Activated T-cell treated with anti-CD3 and anti-CD28 coated beads, Interleukin-2, amount 50 U/mL, for 24 hours (primary cell): Measurements from ENCODE around the gene FAM153A.
"Not testable (repeated sequence)": the region's sequence is repeated elsewhere in the genome, so short reads cannot be mapped to it uniquely, and the experiment has no call there.

Source experiments
- DNase-seq: peaks from one replicate; pipeline ENCODE4 v3.0.0-alpha.2; 2020
- H3K27ac Mint-ChIP-seq: 2 replicates; pipeline ENCODE4 v1.8.0; 2020; ENCODE audit warnings: mild to moderate bottlenecking, mixed read lengths
- H3K27me3 Mint-ChIP-seq: 2 replicates; pipeline ENCODE4 v1.8.0; 2020; ENCODE audit warnings: mixed read lengths
- H3K36me3 Mint-ChIP-seq: 2 replicates; pipeline ENCODE4 v1.8.0; 2020; ENCODE audit warnings: low read depth, mixed read lengths
- H3K4me1 Mint-ChIP-seq: 2 replicates; pipeline ENCODE4 v1.8.0; 2020; ENCODE audit warnings: low read depth, mixed read lengths
- H3K4me3 Mint-ChIP-seq: 2 replicates; pipeline ENCODE4 v1.8.0; 2020; ENCODE audit warnings: mild to moderate bottlenecking, moderate library complexity, mixed read lengths
- H3K9me3 Mint-ChIP-seq: 2 replicates; pipeline ENCODE4 v1.8.0; 2020; ENCODE audit warnings: mixed read lengths

The FAM153A gene

GRCh38 chr5:177791649-177792048 lies 8.9 kb upstream of the FAM153A start:
- H3K9me3 Mint-ChIP-seq, DNase-seq, H3K27me3 Mint-ChIP-seq, H3K36me3 Mint-ChIP-seq, H3K4me1 Mint-ChIP-seq, H3K27ac Mint-ChIP-seq, H3K4me3 Mint-ChIP-seq: not testable (repeated sequence)

GRCh38 chr5:177782169-177782568 lies 530 bp downstream of the FAM153A start:
- not testable (repeated sequence) for H3K4me3 Mint-ChIP-seq, H3K9me3 Mint-ChIP-seq, H3K36me3 Mint-ChIP-seq, H3K27ac Mint-ChIP-seq, H3K27me3 Mint-ChIP-seq, DNase-seq, H3K4me1 Mint-ChIP-seq

DNA sequence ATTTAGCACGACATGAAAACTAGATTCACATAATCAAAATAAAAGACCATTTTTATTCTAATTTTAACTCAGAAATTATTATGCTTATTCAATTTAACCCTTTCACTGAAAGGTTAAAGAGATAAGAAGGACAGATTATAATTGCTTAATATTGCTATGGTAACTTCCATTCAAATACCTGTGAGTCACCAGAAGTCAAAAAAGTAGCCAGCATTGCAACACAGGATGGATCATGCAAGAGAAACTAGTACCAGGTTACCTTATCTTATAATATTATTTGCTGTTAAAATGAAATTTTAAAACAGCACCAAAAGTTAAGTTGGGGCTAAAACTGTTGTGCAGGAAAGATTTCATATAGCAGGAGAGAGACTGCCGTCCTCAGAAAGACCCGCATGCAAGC lies 11.5 kb downstream of the FAM153A start:
- H3K27ac Mint-ChIP-seq, H3K36me3 Mint-ChIP-seq, DNase-seq, H3K4me3 Mint-ChIP-seq, H3K4me1 Mint-ChIP-seq, H3K9me3 Mint-ChIP-seq, H3K27me3 Mint-ChIP-seq: not testable (repeated sequence)

GRCh38 chr5:177770646-177771045 lies 12.1 kb downstream of the FAM153A start:
- not testable (repeated sequence) for H3K27me3 Mint-ChIP-seq, H3K4me3 Mint-ChIP-seq, H3K4me1 Mint-ChIP-seq, H3K9me3 Mint-ChIP-seq, DNase-seq, H3K27ac Mint-ChIP-seq, H3K36me3 Mint-ChIP-seq

DNA sequence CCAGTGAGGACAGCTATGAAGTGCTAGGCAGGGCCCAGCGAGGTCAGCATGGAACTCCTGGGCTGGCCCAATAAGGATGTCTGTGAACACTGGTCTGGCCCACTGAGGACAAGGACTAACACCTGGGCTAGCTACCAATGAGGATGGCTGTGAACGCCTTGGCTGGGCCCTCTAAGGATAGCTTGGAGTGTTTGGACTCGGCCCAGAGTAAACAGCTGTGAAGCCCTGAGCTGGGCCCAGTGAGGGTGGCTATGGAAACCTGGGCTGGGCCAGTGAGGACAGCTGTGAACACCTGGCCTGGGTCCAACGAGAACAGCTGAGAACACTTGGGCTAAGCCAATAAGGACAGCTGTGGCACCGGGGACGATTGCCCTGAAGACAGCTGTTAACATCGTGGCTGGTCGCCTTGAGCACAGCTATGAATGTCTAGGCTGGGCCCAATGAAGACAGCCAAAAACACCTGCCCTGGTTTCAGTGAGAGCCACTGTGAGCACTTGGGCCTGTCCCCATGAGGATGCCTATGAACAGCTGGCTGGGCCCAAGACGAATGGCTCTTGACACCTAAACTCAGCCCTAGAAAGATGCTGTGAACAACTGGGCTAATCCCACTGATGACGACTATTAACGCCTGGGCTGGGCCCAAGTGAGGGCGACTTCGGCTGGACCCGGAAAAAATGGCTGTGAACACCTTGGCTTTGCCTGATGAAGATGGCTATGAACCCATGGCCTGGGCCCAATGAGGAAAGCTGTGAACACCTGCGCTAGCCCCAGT lies 18.8 kb downstream of the FAM153A start:
- H3K36me3 Mint-ChIP-seq, H3K4me3 Mint-ChIP-seq, H3K27ac Mint-ChIP-seq, H3K27me3 Mint-ChIP-seq, H3K9me3 Mint-ChIP-seq, DNase-seq, H3K4me1 Mint-ChIP-seq: not testable (repeated sequence)

DNA sequence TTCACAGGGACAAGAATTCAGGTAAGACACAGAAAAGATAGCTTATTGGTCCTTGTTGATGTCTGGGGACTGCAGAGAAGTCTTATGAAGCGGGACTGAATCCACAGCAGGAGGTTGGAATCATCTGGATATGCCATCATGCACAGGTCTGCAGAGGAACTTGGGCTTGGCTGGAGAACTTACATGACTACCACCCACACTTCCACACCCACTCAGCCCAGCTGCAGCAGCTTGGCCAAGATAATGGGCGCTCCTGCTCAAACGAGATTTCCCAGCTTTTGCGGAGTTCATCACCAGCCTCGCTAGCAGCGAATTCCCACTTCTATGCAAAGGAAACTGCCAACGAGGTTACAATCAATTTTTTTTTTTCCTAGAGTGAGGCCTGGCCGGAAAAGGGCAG lies 21.7 kb downstream of the FAM153A start:
- not testable (repeated sequence) for DNase-seq

DNA sequence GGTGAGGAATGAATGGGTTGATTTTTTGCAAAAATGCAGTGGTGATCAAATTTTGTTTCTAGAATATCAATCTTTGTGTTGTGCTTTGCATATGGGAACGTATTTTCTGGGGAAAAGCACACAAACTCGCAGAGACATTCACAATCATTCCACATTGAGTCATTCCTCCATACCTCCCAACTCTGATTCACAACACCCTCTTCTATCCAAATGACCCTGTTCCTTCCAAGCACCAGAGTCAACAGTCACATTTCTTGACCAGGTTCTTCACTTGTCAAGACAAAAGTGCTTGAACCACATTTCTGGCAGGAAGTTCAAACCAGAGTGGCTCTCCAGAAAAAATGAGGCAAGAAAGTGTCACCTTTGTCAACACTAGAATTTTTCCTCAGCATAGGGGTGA lies 35.3 kb downstream of the FAM153A start:
- H3K4me3 Mint-ChIP-seq, H3K27ac Mint-ChIP-seq, H3K27me3 Mint-ChIP-seq, DNase-seq, H3K4me1 Mint-ChIP-seq, H3K36me3 Mint-ChIP-seq, H3K9me3 Mint-ChIP-seq: not testable (repeated sequence)

More for the DNA sequence above, 21.7 kb downstream of the FAM153A start:
- H3K36me3 Mint-ChIP-seq, H3K9me3 Mint-ChIP-seq, H3K4me3 Mint-ChIP-seq, H3K27me3 Mint-ChIP-seq, H3K4me1 Mint-ChIP-seq, H3K27ac Mint-ChIP-seq: not testable (repeated sequence)

DNA sequence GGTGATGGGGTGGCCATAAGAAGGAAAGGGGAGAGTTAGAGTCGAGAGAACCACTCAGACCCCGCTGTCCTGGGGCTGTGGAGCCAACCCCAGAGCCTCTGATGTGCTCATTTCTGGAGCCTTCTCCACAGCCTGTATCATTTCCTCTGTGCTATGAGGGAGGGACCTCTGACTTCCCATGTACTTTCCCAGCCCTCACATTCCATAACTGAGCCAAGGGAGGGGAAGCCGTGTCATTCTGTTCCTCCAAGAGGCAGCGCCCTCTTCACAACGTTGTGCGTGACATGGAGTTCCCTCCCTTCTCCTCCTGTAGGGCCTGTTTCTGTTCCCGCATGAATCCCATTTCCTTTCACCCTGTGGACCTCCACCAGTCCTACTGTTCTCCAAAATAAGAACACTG lies 57.8 kb downstream of the FAM153A start:
- not testable (repeated sequence) for H3K4me1 Mint-ChIP-seq, H3K36me3 Mint-ChIP-seq, H3K4me3 Mint-ChIP-seq, H3K27ac Mint-ChIP-seq, H3K9me3 Mint-ChIP-seq, DNase-seq, H3K27me3 Mint-ChIP-seq

DNA sequence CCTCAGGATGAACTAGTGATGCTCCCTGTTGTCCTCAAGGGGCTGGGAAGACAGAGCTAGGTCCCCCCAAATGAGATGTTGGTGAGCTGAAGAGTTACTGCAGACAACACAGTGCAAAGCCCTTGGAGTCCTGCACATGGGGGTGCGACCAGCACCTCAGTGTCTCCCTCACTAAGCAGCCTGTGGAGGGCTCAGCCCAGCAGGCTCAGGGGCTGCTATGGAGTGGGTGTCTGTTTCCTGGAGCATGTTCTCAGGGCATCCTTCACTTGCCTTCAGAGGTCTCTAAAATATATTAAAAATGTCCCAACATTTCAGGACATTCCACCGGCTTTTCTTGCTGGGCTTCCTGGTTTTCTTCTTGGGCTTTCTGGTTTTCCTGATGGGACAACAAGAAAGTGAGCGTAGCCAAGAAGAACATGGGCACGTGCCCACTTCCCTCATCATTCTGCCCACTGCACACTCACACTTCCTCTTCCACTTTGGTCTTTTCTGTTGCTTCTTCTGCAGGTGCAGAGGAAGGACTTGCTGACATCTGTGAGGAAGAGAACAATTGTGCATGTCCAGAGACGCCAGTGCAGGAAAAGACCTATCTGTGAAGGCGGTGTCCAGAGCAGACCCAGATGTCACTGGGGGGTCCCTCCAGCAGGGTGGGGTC lies 58.7 kb downstream of the FAM153A start:
- not testable (repeated sequence) for H3K36me3 Mint-ChIP-seq, H3K27ac Mint-ChIP-seq, H3K27me3 Mint-ChIP-seq, H3K4me3 Mint-ChIP-seq, H3K9me3 Mint-ChIP-seq, H3K4me1 Mint-ChIP-seq, DNase-seq

DNA sequence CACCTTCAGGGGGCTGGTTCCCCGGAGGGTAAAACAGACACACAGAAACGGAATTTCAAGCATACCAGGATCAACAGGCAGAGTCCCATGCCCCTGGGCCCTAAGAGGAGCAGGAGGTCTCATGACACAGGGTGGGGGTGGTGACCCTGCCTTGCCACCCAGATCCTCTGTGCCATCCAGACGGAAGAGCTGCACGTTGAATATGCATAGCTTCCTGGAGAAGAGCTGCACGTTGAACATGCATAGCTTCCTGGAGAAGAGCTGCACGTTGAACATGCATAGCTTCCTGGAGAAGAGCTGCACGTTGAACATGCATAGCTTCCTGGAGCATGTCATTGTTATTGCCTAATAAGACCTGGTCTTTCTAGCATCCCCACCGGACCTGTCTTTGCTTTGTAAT lies 59.9 kb downstream of the FAM153A start:
- not testable (repeated sequence) for H3K36me3 Mint-ChIP-seq

DNA sequence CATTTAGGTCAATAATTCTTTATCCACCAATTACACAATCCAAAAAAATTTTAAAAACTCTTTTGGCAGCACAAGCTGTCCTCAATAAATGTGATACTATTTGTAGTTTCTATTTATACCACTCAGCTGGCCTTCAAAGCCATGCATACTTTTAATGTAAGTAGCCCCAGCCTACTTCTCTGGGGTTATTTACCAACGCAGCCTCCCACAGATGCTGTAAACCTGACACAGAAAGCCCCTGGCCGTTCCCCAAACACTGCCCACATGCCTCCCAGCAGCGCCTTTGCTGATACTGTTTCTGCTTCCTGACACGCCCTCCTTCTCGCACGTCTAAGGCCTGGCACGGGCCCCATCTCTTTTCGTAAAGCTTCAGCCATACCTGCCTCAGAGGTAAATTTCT lies 62.7 kb downstream of the FAM153A start:
- not testable (repeated sequence) for H3K27ac Mint-ChIP-seq, H3K36me3 Mint-ChIP-seq, H3K27me3 Mint-ChIP-seq, H3K4me3 Mint-ChIP-seq, DNase-seq, H3K4me1 Mint-ChIP-seq, H3K9me3 Mint-ChIP-seq

More for the DNA sequence above, 59.9 kb downstream of the FAM153A start:
- not testable (repeated sequence) for DNase-seq, H3K4me1 Mint-ChIP-seq, H3K4me3 Mint-ChIP-seq, H3K27ac Mint-ChIP-seq, H3K9me3 Mint-ChIP-seq, H3K27me3 Mint-ChIP-seq

DNA sequence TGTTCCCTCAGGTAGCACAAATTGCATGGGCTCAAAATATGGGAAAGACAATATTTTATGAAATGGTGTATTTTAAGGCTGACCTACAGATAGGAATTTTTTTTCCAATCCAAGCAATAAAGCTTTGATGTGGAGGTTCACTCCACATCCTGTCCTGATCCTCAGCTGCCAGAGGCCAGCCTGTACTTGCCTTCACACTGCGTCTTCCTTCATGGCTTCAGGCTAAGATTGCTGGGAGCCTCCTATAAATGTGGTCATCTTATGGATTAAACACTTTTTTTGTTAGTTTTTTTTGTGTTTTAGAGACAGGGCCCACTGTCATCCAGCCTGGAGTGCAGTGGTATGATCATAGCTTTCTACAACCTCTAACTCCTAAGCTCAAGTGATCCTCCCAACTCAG lies 67.3 kb downstream of the FAM153A start:
- not testable (repeated sequence) for H3K27ac Mint-ChIP-seq, H3K27me3 Mint-ChIP-seq, DNase-seq, H3K9me3 Mint-ChIP-seq, H3K4me3 Mint-ChIP-seq, H3K4me1 Mint-ChIP-seq
- peaks cover 21% of the 10 kb centered on the region for H3K36me3 Mint-ChIP-seq

GRCh38 chr5:177696100-177696499 lies 86.6 kb downstream of the FAM153A start:
- not testable (repeated sequence) for H3K9me3 Mint-ChIP-seq, H3K27me3 Mint-ChIP-seq, H3K4me3 Mint-ChIP-seq, DNase-seq, H3K27ac Mint-ChIP-seq, H3K4me1 Mint-ChIP-seq, H3K36me3 Mint-ChIP-seq

GRCh38 chr5:177695356-177695930 lies 87.3 kb downstream of the FAM153A start:
- not testable (repeated sequence) for H3K4me1 Mint-ChIP-seq, H3K27ac Mint-ChIP-seq, H3K4me3 Mint-ChIP-seq, H3K9me3 Mint-ChIP-seq, DNase-seq, H3K27me3 Mint-ChIP-seq, H3K36me3 Mint-ChIP-seq

- not testable (repeated sequence) for H3K27ac Mint-ChIP-seq, DNase-seq, H3K36me3 Mint-ChIP-seq, H3K27me3 Mint-ChIP-seq, H3K4me1 Mint-ChIP-seq, H3K4me3 Mint-ChIP-seq, H3K9me3 Mint-ChIP-seq
These were observed 88.2 kb downstream of the FAM153A start for GRCh38 chr5:177694518-177694835.
